Stimulated activated CD4-positive, alpha-beta T cell treated with anti-CD3 and anti-CD28 coated beads, Interleukin-2, amount 100 ng/mL, for 48 hours (primary cell): ENCODE measurements around the gene OSBPL8.
"Not testable (repeated sequence)": the region's sequence is repeated elsewhere in the genome, so short reads cannot be mapped to it uniquely, and the experiment has no call there.

Source experiments
- DNase-seq, 2 donors: peaks; one replicate each; pipeline ENCODE4 v3.0.0-alpha.2; 2020

The OSBPL8 gene

DNA sequence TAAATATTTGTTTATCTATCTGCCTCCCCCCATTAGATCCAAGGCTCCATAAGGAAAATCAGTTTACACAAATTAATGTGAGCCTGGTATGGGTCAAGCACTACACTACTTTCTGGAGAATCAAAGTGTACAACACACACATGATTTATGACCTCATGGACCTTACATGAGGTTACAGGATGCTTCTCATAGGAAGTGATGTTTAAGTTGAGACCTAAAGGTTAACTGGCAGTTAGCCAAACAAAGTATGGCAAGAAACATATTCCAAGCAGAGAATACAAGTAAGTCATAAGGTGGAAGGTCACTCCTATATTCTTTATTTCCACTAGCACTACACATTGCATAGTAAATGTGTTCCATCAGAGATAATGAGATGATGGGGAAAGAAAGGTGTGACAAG is 39.2 kb downstream of the OSBPL8 start:
- no peak for DNase-seq

DNA sequence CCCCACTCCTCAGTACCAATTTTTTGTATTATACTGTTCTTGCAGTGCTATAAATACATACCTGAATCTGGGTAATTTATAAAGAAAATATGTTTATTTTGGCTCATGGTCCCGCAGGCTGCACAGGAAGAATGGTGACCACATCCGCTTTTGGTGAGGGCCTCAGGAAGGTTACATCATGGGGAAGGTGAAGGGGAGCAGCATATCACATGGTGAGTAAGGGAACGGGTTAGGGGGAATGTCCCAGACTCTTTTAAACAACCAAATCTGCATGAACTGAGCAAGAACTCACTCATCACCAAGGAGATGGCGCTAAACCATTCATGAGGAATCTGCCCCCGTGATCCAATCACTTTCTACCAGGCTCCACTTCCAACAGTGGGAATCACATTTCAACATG is 40.0 kb downstream of the OSBPL8 start:
- DNase-seq, result no peak

DNA sequence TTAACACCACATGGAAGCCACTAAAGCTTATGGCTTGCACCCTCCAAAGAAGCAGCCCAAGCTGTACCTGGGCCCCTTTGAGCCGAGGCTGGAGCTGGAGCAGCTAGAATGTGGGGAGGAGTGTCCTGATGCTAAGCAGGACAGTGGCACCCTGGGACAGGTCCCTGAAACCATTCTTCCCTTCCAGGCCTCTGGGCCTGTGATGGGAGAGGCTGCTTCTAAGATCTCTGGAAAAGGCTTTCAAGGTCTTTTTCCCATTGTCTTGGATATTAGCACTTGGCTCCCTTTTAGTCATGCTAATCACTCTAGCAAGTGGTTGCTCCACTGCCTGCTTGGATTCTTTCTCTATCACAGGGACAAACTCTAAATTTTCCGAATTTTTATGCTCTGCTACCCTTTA is 40.9 kb downstream of the OSBPL8 start:
- DNase-seq, result no peak

DNA sequence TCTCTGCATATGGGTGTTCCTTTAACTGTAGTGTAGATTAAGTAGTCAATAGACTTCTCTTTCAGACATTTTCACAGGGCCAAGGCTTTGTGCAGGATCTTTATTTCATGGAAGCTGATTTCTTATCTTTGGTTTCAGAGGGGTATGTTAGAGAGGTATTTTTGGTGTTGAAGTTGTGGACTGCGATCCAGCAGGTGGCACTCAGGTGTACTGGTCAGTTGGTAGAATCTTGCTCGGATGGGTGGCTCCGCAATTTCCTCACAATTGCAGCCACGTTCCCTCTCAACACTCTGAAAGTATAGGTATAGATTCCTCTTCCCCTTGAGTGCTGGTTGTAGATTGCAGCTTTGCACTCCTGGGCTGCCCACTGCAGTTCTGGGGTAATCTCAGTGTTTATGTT is 44.3 kb downstream of the OSBPL8 start:
- no peak for DNase-seq

- not testable (repeated sequence) for DNase-seq
Observed at GRCh38 chr12:76511116-76511716, 48.4 kb downstream of the OSBPL8 start.

GRCh38 chr12:76508128-76508980 is 51.2 kb downstream of the OSBPL8 start:
- no peak for DNase-seq

GRCh38 chr12:76506149-76506548 is 53.4 kb downstream of the OSBPL8 start:
- DNase-seq, result no peak

DNA sequence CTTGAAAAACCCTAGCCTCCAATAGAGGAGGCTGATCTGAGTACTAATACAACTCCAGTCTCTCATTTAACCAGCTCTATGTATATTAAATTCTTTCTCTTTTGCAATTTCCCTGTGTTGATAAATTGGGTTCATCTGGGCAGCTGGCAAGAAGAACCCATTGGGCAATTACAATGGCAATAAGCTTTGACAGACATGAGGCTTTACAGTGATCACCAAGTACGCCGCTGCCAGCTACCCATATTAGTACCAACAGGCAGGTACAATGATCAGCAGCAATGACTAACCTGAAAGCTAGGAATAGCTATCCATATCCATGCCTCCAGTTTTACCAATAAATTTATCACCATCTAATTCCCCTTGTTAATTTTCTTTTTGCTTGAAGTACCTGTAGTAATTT is 54.5 kb downstream of the OSBPL8 start:
- no peak for DNase-seq

- no peak for DNase-seq
Observed at GRCh38 chr12:76504606-76505005, 55.0 kb downstream of the OSBPL8 start.

DNA sequence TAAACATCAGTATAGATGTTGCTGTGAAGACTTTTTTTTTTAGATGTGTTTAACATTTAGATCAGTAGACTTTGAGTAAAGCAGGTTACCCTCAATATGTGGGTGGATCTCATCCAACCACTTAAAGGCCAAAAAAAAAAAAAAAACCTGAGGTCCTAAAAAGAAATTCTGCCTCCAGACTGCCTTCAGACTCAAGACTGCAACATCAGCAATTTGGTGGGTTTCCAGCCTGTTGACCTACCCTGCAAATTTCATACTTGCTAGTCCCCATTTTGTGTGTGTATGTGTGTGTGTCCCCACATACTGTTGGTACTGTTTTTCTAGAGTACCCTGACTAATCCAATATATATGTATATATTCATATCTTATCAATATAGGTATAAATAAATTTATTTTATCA is 55.6 kb downstream of the OSBPL8 start:
- no peak for DNase-seq

DNA sequence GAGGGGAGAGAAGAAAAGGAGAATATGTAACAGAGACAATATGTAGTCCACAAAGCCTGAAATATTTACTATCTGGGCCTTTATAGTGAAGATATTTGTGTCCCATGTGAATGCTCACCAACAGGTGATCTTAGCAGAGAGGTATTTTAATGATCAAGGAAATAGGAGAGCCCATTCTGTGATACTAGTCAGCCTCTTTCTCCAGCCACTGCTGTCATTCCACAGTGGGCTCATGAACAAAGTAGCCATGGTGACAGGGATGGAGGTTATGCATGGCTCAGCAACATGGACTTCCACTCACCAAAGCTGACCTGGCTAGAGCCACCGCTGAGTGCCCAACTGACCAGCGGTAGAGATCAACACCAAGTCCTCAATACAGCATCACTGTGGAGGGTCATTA is 58.2 kb downstream of the OSBPL8 start:
- no peak for DNase-seq

- DNase-seq, result not testable (repeated sequence)
Observed at GRCh38 chr12:76499136-76499535, 60.4 kb downstream of the OSBPL8 start.

DNA sequence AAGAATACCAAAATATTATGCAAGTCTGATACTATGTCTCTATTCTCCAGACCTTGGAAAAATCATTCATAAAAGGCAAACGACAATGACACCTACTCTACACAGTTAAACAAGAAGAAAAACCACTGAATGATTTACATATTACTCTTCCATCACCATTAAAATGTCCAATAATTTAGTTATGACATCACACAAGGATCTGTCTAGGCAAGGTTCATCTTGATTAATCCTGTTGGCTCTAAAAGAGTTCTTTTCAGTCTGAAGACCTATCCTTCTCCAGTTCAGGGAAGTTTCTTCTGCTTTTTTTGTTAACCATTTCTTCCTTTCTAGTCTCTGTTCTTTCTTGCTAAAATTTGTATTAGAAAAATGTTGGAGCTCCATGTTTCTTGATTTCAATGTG is 64.0 kb downstream of the OSBPL8 start:
- no peak for DNase-seq

- no peak for DNase-seq
Observed at GRCh38 chr12:76491292-76491691, 68.3 kb downstream of the OSBPL8 start.

- no peak for DNase-seq
Observed at GRCh38 chr12:76490763-76491162, 68.8 kb downstream of the OSBPL8 start.

DNA sequence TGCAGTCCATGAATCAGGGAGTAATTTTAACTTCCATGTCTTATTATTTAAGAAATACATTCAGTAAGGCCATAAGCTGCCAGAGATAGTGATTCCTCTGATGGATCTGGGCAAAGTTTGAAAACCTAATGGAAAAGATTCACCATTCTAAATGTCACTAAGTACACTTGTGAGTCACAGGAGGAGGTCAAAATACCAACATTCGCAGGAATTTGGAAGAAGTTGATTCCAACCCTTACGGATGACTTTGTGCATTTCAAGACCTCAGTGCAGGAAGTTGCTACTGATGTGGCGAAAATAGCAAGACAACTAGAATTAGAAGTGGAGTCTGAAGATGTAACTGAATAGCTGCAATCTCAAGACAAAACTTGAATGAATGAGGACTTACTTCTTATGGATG is 69.8 kb downstream of the OSBPL8 start:
- no peak for DNase-seq

DNA sequence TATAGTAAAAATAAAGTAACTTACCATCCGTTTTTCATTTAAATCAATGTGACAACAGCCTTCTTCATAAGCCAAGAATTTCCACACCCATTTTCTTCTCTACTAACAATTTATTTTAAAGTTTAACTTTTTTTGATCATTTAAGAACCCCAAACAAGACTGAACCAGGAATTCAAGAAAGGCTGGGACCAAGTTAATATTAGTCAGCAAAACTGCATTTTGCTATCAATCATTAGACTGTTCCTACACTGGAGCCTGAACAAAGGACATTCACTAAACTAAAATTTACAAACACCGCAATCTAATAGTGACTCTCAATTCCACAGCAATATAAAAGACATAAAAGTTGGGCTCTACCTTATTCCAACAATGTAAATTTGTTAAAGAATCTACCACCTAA is 73.6 kb downstream of the OSBPL8 start:
- DNase-seq, result no peak

DNA sequence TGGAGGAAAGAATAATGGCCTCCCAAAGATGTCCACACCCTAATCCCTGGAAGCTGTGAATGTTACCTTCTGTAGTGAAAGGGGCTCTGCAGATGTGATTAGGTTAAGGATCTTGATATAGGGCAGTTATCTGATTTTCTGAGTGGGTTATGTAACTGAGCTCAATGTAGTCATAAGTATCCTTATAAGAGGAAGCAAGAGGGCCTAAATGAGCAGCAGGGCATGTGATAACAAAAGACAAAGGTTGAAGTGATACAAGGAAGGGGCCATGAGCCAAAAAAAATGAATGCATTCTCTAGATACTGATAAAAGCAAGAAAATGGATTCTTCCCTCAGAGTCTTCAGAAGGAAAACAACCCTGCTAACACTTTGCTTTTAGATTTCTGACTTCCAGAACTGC is 78.8 kb downstream of the OSBPL8 start:
- DNase-seq, result no peak

- DNase-seq, result no peak
Observed at GRCh38 chr12:76478045-76478444, 81.5 kb downstream of the OSBPL8 start.

- DNase-seq, result not testable (repeated sequence)
Observed at GRCh38 chr12:76472862-76473261, 86.7 kb downstream of the OSBPL8 start.

DNA sequence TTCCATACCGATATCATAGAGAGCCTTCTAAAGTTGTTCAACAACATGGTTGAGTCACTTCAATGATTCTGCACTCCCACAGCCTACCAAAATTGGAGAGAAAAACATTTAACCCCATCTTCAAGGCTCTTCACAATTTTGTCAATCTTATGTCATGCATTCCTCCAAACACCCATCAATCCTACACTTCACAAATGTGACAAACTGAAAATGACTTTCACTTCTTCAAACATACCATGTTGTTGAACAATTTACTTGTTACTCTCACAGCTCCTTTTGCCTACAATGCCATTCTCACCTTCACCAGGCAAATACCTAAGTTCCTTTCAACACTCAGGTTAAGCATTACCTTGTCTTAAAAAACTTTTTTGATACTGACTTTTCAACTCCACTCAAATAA is 88.0 kb downstream of the OSBPL8 start:
- no peak for DNase-seq

- DNase-seq, result no peak
Observed at GRCh38 chr12:76470028-76470939, 89.3 kb downstream of the OSBPL8 start.

- DNase-seq, result no peak
Observed at GRCh38 chr12:76464631-76465166, 94.9 kb downstream of the OSBPL8 start.
